Occipital lobe (tissue), 2 donors: ENCODE data around the gene ARPC1A. TPM values are rescaled to one million over a fixed set of nuclear protein-coding genes. Genes with fewer than 3 reads are reported as not detected.
"Not testable (repeated sequence)": the region's sequence is repeated elsewhere in the genome, so short reads cannot be mapped to it uniquely, and the experiment has no call there.

Experiments
- DNase-seq: peaks from one replicate; lab custom pipeline; 2025; lab: John Stamatoyannopoulos, UW
- total RNA-seq: library from RNA; depleted of rRNA; stranded (reverse); fragments of >200 nt; gene quantifications from one replicate; pipeline ENCODE4 v1.2.3, GENCODE V29; 2014

The ARPC1A gene
- total RNA-seq, 1 donor from 2014 or later = 72.1 TPM

- no peak for DNase-seq
Measured at GRCh38 chr7:99320371-99320770, 5.3 kb upstream of the ARPC1A start.

DNA sequence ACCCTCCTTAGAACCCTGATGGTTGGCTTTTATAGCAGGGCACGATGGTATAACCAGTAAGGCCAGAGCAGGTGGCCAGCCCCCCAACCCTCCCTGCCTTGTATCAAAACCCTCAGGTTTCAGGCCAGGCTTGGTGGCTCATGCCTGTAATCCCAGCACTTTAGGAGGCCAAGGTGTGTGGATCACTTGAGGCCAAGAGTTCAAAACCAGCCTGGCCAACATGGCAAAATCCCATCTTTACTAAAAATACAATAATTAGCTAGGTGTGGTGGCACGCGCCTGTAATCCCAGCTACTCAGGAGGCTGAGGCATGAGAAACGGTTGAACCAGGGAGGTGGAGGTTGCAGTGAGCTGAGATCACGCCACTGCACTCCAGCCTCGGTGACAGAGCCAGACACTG lies 3.0 kb upstream of the ARPC1A start:
- DNase-seq = not testable (repeated sequence)

GRCh38 chr7:99324559-99324958 lies 1.1 kb upstream of the ARPC1A start:
- DNase-seq = no peak

GRCh38 chr7:99325001-99325493 lies 651 bp upstream of the ARPC1A start:
- no peak for DNase-seq

DNA sequence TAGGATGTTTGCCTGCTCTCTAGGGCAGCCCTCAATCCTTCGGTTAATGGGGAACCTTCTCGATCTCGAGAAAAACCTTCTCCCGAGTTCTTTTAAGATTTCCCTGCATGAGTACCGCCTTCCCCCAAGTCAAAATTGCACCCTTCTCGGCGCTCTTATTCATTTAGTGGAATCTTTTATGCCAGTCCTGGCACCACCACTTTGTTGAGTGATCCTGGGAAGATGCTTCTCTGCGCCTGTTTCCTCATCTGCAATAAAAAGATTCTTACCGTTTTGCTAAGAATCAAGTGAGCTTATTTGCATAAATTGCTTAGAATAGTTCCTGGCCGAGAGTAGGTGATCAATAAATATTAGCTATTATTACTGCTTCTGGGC lies 697 bp downstream of the ARPC1A start:
- no peak for DNase-seq

DNA sequence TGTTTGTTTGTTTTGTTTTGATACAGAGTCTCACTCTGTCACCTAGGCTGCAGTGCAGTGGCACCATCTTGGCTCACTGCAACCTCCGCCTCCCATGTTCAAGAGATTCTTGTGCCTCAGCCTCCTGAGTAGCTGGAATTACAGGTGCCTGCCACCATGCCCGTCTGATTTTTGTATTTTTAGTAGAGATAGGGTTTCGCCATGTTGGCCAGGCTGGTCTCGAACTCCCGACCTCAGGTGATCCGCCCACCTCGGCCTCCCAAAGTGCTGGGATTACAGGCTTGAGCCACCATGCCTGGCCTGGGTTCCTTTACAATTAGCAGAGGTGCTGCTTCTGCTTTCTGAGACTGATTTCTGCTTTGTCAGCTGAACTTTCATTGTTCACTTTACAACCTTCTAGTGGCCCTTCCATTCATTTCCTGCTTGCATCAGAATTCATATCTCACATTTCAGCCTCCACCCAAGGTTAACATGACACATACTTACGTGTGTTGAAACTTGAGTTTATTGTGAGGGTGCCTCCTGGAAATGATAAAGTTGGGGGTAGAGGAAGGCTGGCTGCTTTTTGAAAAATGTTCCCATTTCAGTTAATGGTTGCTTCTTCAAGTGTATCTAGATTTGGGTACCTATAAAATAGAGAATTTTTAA lies 4.7 kb downstream of the ARPC1A start:
- DNase-seq = not testable (repeated sequence)

GRCh38 chr7:99331002-99331401 lies 5.3 kb downstream of the ARPC1A start:
- no peak for DNase-seq

GRCh38 chr7:99339595-99339994 lies 13.9 kb downstream of the ARPC1A start:
- DNase-seq = no peak

GRCh38 chr7:99340659-99341058 lies 15.0 kb downstream of the ARPC1A start:
- no peak for DNase-seq

GRCh38 chr7:99344061-99344647 lies 18.5 kb downstream of the ARPC1A start:
- DNase-seq = no peak

- not testable (repeated sequence) for DNase-seq
Measured at GRCh38 chr7:99350641-99351040, 24.9 kb downstream of the ARPC1A start.

- DNase-seq = no peak
Measured at GRCh38 chr7:99352247-99352646, 26.5 kb downstream of the ARPC1A start.

- no peak for DNase-seq
Measured at GRCh38 chr7:99355098-99355497, 29.4 kb downstream of the ARPC1A start.

GRCh38 chr7:99357701-99358490 lies 32.2 kb downstream of the ARPC1A start:
- DNase-seq = no peak

DNA sequence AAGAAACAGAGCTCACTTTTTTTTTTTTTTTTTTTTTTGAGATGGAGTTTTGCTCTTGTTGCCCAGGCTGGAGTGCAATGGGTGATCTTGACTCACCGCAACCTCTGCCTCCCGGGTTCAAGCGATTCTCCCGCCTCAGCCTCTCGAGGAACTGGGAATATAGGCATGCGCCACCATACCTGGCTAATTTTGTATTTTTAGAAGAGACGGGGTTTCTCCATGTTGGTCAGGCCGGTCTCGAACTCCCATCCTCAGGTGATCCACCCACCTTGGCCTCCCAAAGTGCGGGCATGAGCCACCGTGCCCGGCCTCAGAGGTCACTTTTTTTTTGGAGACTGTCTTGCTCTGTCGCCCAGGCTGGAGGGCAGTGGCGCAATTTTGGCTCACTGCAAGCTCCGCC lies 32.8 kb downstream of the ARPC1A start:
- not testable (repeated sequence) for DNase-seq

GRCh38 chr7:99359465-99360154 lies 33.9 kb downstream of the ARPC1A start:
- DNase-seq = no peak

DNA sequence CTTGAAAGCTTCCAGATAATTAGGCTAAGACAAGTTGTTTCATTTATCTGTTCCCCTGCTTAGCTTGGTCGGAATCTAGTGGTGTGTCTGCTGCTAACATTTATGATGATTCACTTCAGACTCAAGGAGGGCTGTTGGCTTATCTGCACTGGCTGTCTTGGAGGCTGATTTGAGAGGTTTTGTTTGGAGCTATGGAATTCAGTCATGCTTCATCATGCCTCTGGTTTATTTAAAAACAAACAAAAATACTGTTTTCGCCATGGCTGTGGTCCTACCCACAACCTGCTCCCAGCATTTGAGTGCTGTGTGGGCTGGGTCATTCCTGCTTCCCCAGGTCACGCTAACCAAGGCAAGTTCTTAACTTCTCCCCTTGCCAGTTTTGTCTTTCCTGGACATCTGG lies 37.1 kb downstream of the ARPC1A start:
- DNase-seq = no peak

- no peak for DNase-seq
Measured at GRCh38 chr7:99363286-99363685, 37.6 kb downstream of the ARPC1A start.

GRCh38 chr7:99365318-99366141 lies 39.8 kb downstream of the ARPC1A start:
- no peak for DNase-seq

DNA sequence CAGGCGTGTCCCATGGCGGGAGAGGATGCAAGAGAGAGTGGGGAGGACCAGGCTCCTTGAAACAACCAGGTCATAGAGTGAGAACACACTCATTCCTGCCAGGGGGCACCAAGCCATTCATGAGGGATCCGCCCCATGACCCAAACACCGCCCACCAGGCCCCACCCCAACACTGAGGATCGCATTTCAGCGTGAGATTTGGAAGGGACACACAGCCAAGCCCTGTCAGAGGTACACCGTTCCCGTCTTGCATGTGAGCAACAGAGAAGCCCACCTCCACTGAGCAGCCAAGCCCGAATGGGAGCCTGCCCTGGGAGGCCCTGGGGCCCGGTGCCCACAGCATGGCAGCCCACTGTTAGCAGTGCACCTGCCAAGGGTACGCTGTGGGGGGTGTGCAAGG lies 40.9 kb downstream of the ARPC1A start:
- DNase-seq = no peak

DNA sequence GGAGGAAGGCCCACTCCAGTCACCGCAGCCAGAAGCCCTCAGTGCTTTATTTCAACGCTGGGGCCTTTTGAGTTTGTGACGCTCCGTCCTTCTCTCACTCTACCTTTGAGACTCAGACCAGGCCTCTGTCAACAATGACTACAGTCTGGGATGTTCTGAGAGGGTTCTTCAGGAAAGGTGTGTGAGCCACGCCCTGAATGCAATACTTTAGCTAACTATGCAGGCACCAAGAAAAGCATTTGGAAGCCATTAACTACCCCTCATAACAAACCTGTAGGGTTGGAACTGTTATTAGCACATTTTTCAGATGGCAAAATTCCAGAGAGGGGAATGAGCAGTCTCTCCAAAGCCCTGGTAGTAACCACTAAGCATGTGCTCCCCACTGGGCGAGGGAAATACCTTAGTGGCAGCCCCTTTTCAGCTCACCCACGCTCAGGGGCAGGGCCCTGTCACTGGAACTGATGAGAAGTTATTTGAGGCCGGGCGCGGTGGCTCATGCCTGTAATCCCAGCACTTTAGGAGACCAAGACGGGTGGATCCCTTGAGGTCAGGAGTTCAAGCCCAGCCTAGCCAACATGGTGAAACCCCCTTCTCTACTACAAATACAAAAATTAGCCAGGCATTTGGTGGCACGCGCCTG lies 43.2 kb downstream of the ARPC1A start:
- DNase-seq = no peak
